Suprapubic skin (tissue), 4 donors: ENCODE measurements around the gene RSRC1. TPM values are rescaled to one million over a fixed set of nuclear protein-coding genes. Genes with fewer than 3 reads are reported as not detected.

Source experiments
- DNase-seq, 2 donors: peaks; one replicate each; pipeline ENCODE4 v3.0.0-alpha.2; 2019; ENCODE audit warnings: low spot score in 2 of 2
- H3K27ac ChIP-seq: fragments of 200-600 bp; sonication (generic); one replicate; pipeline ENCODE4 v1.5.1; 2019
- H3K27me3 ChIP-seq: fragments of 200-600 bp; sonication (generic); one replicate; pipeline ENCODE4 v1.5.1; 2019
- H3K36me3 ChIP-seq: fragments of 200-600 bp; sonication (generic); one replicate; pipeline ENCODE4 v1.5.1; 2019
- H3K4me1 ChIP-seq: fragments of 200-600 bp; sonication (generic); one replicate; pipeline ENCODE4 v1.5.1; 2019
- H3K4me3 ChIP-seq: fragments of 200-600 bp; sonication (generic); one replicate; pipeline ENCODE4 v1.5.1; 2019; ENCODE audit warnings: mild to moderate bottlenecking
- H3K9me3 ChIP-seq: fragments of 200-600 bp; sonication (generic); one replicate; pipeline ENCODE4 v1.5.1; 2019
- CTCF ChIP-seq, 2 donors: fragments of 200-600 bp in 1 of 2; fragments of 450-650 bp in 1 of 2; sonication (generic) in 1 of 2; IDR thresholded peaks; one replicate each; pipeline ENCODE4 v1.5.1; 2016 to 2019; ENCODE audit warnings: antibody characterized with exemption in 2 of 2, mild to moderate bottlenecking in 1 of 2, moderate library complexity in 1 of 2
- EP300 ChIP-seq: sonication (generic); formaldehyde crosslinking; IDR thresholded peaks from one replicate; pipeline ENCODE4 v1.6.1; 2017; ENCODE audit warnings: antibody characterized with exemption
- POLR2A ChIP-seq, 2 donors: fragments of 450-650 bp; IDR thresholded peaks; one replicate each; pipeline ENCODE4 v1.6.1; 2017; ENCODE audit warnings: antibody characterized with exemption in 2 of 2, mild to moderate bottlenecking in 2 of 2, moderate library complexity in 2 of 2
- POLR2AphosphoS5 ChIP-seq, 3 donors: sonication (generic); formaldehyde crosslinking; IDR thresholded peaks; one replicate each; pipeline ENCODE4 v1.6.1; 2017; ENCODE audit warnings: antibody characterized with exemption in 3 of 3
- WGBS: methylation state at CpG from one replicate; pipeline ENCODE4 v1.1.5; 2018; 5-methylcytosine and 5-hydroxymethylcytosine counted together
- total RNA-seq, 4 donors: library from RNA; depleted of rRNA; stranded (reverse); fragments of >200 nt; gene quantifications; one replicate each; pipeline ENCODE4 v1.1.0, GENCODE V29; 2016

The RSRC1 gene
- total RNA-seq, 4 donors from 2014 or later = 20.4 to 33.2 (median 30.4) TPM

GRCh38 chr3:158244274-158244673 is 134.4 kb downstream of the RSRC1 start:
- no peaks in the 10 kb centered on the region for H3K27me3 ChIP-seq

DNA sequence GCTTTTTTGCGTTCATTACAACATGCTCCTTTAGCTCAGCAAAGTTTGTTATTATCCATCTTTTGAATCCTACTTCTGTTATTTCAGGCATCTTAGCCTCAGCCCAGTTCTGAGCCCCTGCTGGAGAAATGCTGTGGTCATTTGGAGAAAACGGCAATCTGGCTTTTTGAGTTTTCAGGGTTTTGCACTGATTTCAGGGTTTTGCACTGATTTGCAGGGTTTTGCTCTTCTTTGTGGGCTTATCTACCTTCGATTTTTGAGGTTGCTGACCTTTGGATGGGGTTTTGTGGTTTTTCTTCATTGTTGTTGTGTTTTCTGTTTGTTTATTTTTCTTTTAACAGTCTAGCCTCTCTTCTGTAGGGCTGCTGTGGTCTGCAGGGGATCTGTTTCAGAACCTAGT is 137.4 kb downstream of the RSRC1 start:
- 78% methylated on average over 3 of the region's 3 CpGs for WGBS
- no peaks in the 10 kb centered on the region for H3K4me1 ChIP-seq
- H3K36me3 ChIP-seq = no peaks in the 10 kb centered on the region
- H3K4me3 ChIP-seq = no peak overlapping the region
- no peak overlapping the region for H3K27ac ChIP-seq
- DNase-seq = no peak
- H3K27me3 ChIP-seq = no peaks in the 10 kb centered on the region
- no peak for TF ChIP-seq CTCF (IDR thresholded peaks at IDR 0.05)
- TF ChIP-seq POLR2A (IDR thresholded peaks at IDR 0.05) = no peak
- no peak for TF ChIP-seq EP300
- TF ChIP-seq POLR2AphosphoS5 (IDR thresholded peaks at IDR 0.05) = no peak
- peaks cover 7% of the 10 kb centered on the region for H3K9me3 ChIP-seq

More at GRCh38 chr3:158244274-158244673, 134.4 kb downstream of the RSRC1 start:
- H3K9me3 ChIP-seq = peaks cover 10% of the 10 kb centered on the region
- H3K4me1 ChIP-seq = no peaks in the 10 kb centered on the region
- no peak for DNase-seq
- H3K36me3 ChIP-seq = no peaks in the 10 kb centered on the region
- no peak overlapping the region for H3K4me3 ChIP-seq
- WGBS = 67% methylated on average over 1 of the region's 1 CpG
- no peak for TF ChIP-seq POLR2AphosphoS5 (IDR thresholded peaks at IDR 0.05)
- no peak for TF ChIP-seq CTCF (IDR thresholded peaks at IDR 0.05)
- TF ChIP-seq POLR2A (IDR thresholded peaks at IDR 0.05) = no peak
- no peak for TF ChIP-seq EP300
- no peak overlapping the region for H3K27ac ChIP-seq

DNA sequence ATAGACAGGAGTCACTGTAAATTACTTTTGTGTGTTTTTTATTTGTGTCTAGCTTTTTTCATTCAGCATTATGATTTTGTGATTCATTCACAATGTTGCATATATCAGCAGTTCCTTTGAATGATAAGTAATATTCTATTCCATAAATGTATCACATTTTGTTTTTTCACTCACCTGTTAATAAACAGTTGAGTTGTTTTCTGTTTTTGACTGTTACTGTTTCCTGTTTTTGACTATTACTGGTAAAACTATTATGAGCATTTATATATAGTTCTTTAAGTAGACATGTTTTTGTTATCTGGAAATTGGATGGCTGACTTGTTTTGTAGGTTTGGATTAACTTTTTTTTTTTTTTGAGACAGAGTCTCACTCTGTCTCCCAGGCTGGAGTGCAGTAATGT is 138.4 kb downstream of the RSRC1 start:
- TF ChIP-seq POLR2AphosphoS5 (IDR thresholded peaks at IDR 0.05) (no peak), POLR2A (IDR thresholded peaks at IDR 0.05) (no peak), EP300 (no peak), CTCF (IDR thresholded peaks at IDR 0.05) (no peak)

DNA sequence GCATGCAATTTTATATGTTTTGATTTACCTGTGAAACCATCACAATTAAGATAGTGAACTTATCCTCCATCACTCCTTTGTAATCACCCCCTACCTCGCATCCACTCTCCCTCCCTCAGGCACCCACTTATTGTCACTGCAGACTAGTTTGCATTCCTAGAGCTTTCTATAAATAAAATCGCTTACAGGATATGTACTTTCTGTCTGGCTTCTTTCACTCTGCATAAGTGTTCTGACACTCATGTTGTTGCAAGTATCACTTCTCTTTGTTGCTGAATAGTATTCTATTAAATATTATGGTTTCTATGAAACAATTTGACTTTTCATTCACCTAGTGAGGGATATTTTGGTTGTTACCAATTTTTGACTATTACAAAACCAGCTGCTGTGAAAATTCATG is 139.3 kb downstream of the RSRC1 start:
- no peak for TF ChIP-seq POLR2AphosphoS5 (IDR thresholded peaks at IDR 0.05)
- H3K4me3 ChIP-seq = no peak overlapping the region
- DNase-seq = no peak
- H3K9me3 ChIP-seq = peaks cover 4% of the 10 kb centered on the region
- H3K4me1 ChIP-seq = no peaks in the 10 kb centered on the region
- 89% methylated on average over 2 of the region's 2 CpGs for WGBS
- no peak overlapping the region for H3K27ac ChIP-seq
- no peaks in the 10 kb centered on the region for H3K36me3 ChIP-seq
- H3K27me3 ChIP-seq = no peaks in the 10 kb centered on the region

More for the DNA sequence above, 138.4 kb downstream of the RSRC1 start:
- H3K27me3 ChIP-seq = no peaks in the 10 kb centered on the region
- no peak overlapping the region for H3K4me3 ChIP-seq
- no peaks in the 10 kb centered on the region for H3K4me1 ChIP-seq
- peaks cover 7% of the 10 kb centered on the region for H3K9me3 ChIP-seq
- DNase-seq = no peak
- no peak overlapping the region for H3K27ac ChIP-seq
- H3K36me3 ChIP-seq = no peaks in the 10 kb centered on the region

GRCh38 chr3:158258619-158259018 is 148.7 kb downstream of the RSRC1 start:
- TF ChIP-seq CTCF (IDR thresholded peaks at IDR 0.05) (no peak), POLR2A (IDR thresholded peaks at IDR 0.05) (no peak), EP300 (no peak), POLR2AphosphoS5 (IDR thresholded peaks at IDR 0.05) (no peak)
- H3K27ac ChIP-seq = no peak overlapping the region
- no peak for DNase-seq
- no peaks in the 10 kb centered on the region for H3K36me3 ChIP-seq
- no peaks in the 10 kb centered on the region for H3K27me3 ChIP-seq
- H3K9me3 ChIP-seq = no peaks in the 10 kb centered on the region
- WGBS = 65% methylated on average over 3 of the region's 3 CpGs
- no peak overlapping the region for H3K4me3 ChIP-seq
- H3K4me1 ChIP-seq = no peaks in the 10 kb centered on the region

- Histone ChIP-seq H3K4me1 (no peaks in the 10 kb centered on the region), H3K9me3 (no peaks in the 10 kb centered on the region), H3K4me3 (no peak overlapping the region), H3K36me3 (no peaks in the 10 kb centered on the region), H3K27ac (no peak overlapping the region), H3K27me3 (no peaks in the 10 kb centered on the region)
- WGBS = 85% methylated on average over 3 of the region's 4 CpGs
- no peak for DNase-seq
- TF ChIP-seq POLR2A (IDR thresholded peaks at IDR 0.05) = no peak
- TF ChIP-seq POLR2AphosphoS5 (IDR thresholded peaks at IDR 0.05) = no peak
- TF ChIP-seq EP300 = no peak
- no peak for TF ChIP-seq CTCF (IDR thresholded peaks at IDR 0.05)
These were observed 150.5 kb downstream of the RSRC1 start for GRCh38 chr3:158260392-158260791.
